B cell (primary cell): Measurements from ENCODE around the gene DIPK1B. TPM values are rescaled to one million over a fixed set of nuclear protein-coding genes. Genes with fewer than 3 reads are reported as not detected.

Experiments used
- ATAC-seq: fragments of 200-7000 bp; cut with Tn5 transposase; one replicate; pipeline ENCODE4 v1.10.0; 2021; ENCODE audit warnings: low read depth, mild to moderate bottlenecking, moderate number of reproducible peaks, moderate library complexity
- CTCF ChIA-PET: fragments of 350-600 bp; sonication (Branson Sonifier 250); formaldehyde crosslinking; loops from one replicate; lab custom pipeline; 2021; ENCODE audit warnings: antibody characterized with exemption, inconsistent platforms; lab: Charles Lee
- POLR2A ChIA-PET: fragments of 350-600 bp; sonication (Branson Sonifier 250); formaldehyde crosslinking; loops from one replicate; lab custom pipeline; 2021; ENCODE audit warnings: antibody characterized with exemption; lab: Charles Lee
- DNase-seq: peaks from one replicate; pipeline ENCODE4 v3.0.0; 2013
- H2AFZ ChIP-seq: 2 replicates; pipeline ENCODE4 v1.6.1; 2012; ENCODE audit warnings: mild to moderate bottlenecking, low read depth, low read length; ENCODE audit not compliant: insufficient read depth, poor library complexity, severe bottlenecking
- H3K27ac ChIP-seq, 2 donors: 1 replicate in 1 of 2; 2 replicates in 1 of 2; pipeline ENCODE4 v1.5.1; 2012 to 2013; ENCODE audit warnings: low read length in 2 of 2, mild to moderate bottlenecking in 2 of 2, moderate library complexity in 1 of 2
- H3K27me3 ChIP-seq, 4 experiments: fragments of 200-600 bp in 1 of 4; sonication (generic) in 1 of 4; replicated peaks in 1 of 4; 1 replicate in 2 of 4; 2 replicates in 2 of 4; pipeline versions ENCODE4 v1.6.1 to v1.7.0; 2013 to 2016; ENCODE audit warnings: low read length in 3 of 4, mild to moderate bottlenecking in 2 of 4, mixed read lengths in 1 of 4, moderate library complexity in 1 of 4; ENCODE audit not compliant: insufficient read depth in 4 of 4, control insufficient read depth in 3 of 4; ENCODE audit errors: control extremely low read depth in 1 of 4
- H3K36me3 ChIP-seq, 2 experiments: replicated peaks in 1 of 2; 1 replicate in 1 of 2; 2 replicates in 1 of 2; pipeline versions ENCODE4 v1.6.1 to v1.7.1; 2013; ENCODE audit warnings: low read length in 1 of 2; ENCODE audit not compliant: insufficient read depth in 2 of 2, control insufficient read depth in 1 of 2; ENCODE audit errors: control extremely low read depth in 1 of 2, extremely low read depth in 1 of 2
- H3K4me1 ChIP-seq, 2 donors: fragments of 200-600 bp in 1 of 2; sonication (generic) in 1 of 2; 1 replicate in 1 of 2; 2 replicates in 1 of 2; pipeline versions ENCODE4 v1.5.1 to v1.6.1; 2013 to 2017; ENCODE audit warnings: low read length in 2 of 2; ENCODE audit not compliant: control insufficient read depth in 2 of 2, insufficient read depth in 2 of 2
- H3K4me2 ChIP-seq: replicated peaks from 2 replicates; pipeline ENCODE3; 2012; ENCODE audit warnings: mild to moderate bottlenecking, low read depth, low read length; ENCODE audit not compliant: poor library complexity, severe bottlenecking
- H3K4me3 ChIP-seq, 5 experiments: fragments of 200-600 bp in 1 of 5; sonication (generic) in 1 of 5; 1 replicate in 3 of 5; 2 replicates in 2 of 5; pipeline versions ENCODE4 v1.5.1 to v1.7.0; 2011 to 2016; ENCODE audit warnings: low read length in 4 of 5, mild to moderate bottlenecking in 4 of 5, low read depth in 2 of 5, control low read depth in 1 of 5, moderate library complexity in 1 of 5; ENCODE audit not compliant: insufficient read depth in 1 of 5; ENCODE audit errors: control extremely low read depth in 1 of 5, extremely low read depth in 1 of 5
- H3K79me2 ChIP-seq: fragments of 200-600 bp; sonication (generic); one replicate; pipeline ENCODE4 v1.6.0; 2016; ENCODE audit warnings: low read length; ENCODE audit not compliant: control insufficient read depth, insufficient read depth
- H3K9ac ChIP-seq: fragments of 200-600 bp; sonication (generic); 2 replicates; pipeline ENCODE4 v1.6.1; 2017; ENCODE audit warnings: mild to moderate bottlenecking, low read length, moderate library complexity
- H3K9me3 ChIP-seq, 3 donors: one replicate each; pipeline versions ENCODE4 v1.6.1 to v1.7.1; 2013; ENCODE audit warnings: low read length in 2 of 3; ENCODE audit not compliant: control insufficient read depth in 2 of 3, insufficient read depth in 1 of 3; ENCODE audit errors: control extremely low read depth in 1 of 3
- H4K20me1 ChIP-seq: 2 replicates; pipeline ENCODE4 v1.6.0; 2012; ENCODE audit warnings: mild to moderate bottlenecking, low read length; ENCODE audit not compliant: insufficient read depth, control insufficient read depth, poor library complexity, severe bottlenecking
- H3K27ac Mint-ChIP-seq: one replicate; pipeline ENCODE4 v1.8.0; 2021; ENCODE audit warnings: mixed read lengths
- H3K27me3 Mint-ChIP-seq: one replicate; pipeline ENCODE4 v1.8.0; 2021; ENCODE audit warnings: mixed read lengths
- H3K4me1 Mint-ChIP-seq: one replicate; pipeline ENCODE4 v1.8.0; 2021; ENCODE audit warnings: mixed read lengths
- H3K4me3 Mint-ChIP-seq: one replicate; pipeline ENCODE4 v1.8.0; 2021; ENCODE audit warnings: mixed read lengths
- H3K9me3 Mint-ChIP-seq: one replicate; pipeline ENCODE4 v1.8.0; 2022; ENCODE audit warnings: mixed read lengths; ENCODE audit not compliant: insufficient read depth
- CTCF ChIP-seq: fragments of 200-600 bp; IDR thresholded peaks from one replicate; pipeline ENCODE4 v1.8.0; 2022; ENCODE audit warnings: antibody characterized with exemption, mild to moderate bottlenecking
- EZH2 ChIP-seq: IDR thresholded peaks from 2 replicates; pipeline ENCODE4 v1.6.1; 2012; ENCODE audit warnings: borderline replicate concordance, low read depth, mild to moderate bottlenecking, moderate library complexity, low read length; ENCODE audit not compliant: insufficient read depth, poor library complexity, severe bottlenecking
- WGBS: methylation state at CpG from one replicate; pipeline ENCODE4 v1.1.5; 2013; ENCODE audit warnings: missing lambda C conversion rate; ENCODE audit not compliant: insufficient coverage; 5-methylcytosine and 5-hydroxymethylcytosine counted together
- intact Hi-C: fragments of 100-400 bp; cut with micrococcal nuclease; formaldehyde crosslinking; loops from one replicate; pipeline ENCODE4 v1.10.0; 2022
- polyA plus RNA-seq: library from polyadenylated mRNA; depleted of rRNA; stranded (reverse); fragments of >200 nt; gene quantifications from 2 replicates; pipeline ENCODE4 v1.2.3, GENCODE V29; 2012
- total RNA-seq, 2 donors: library from RNA; stranded (reverse); fragments of 120-200 nt in 1 of 2; gene quantifications; 1 replicate in 1 of 2; 2 replicates in 1 of 2; pipeline versions ENCODE4 v1.2.3 to v1.2.4, GENCODE V29; 2013 to 2022

DIPK1B gene
- total and polyA plus RNA-seq, 2 donors (not counting 1 experiment from before 2014, with no cell fraction given), result 9.6 TPM

- Mint-ChIP-seq H3K27me3 (no peaks in the 10 kb centered on the region), H3K9me3 (no peaks in the 10 kb centered on the region), H3K4me1 (peaks cover 47% of the 10 kb centered on the region), H3K4me3 (peak within 1 kb of the TSS; percentile 91), H3K27ac (peak within 1 kb of the TSS; percentile 94)
- Histone ChIP-seq H3K79me2 (peaks cover 36% of the 10 kb centered on the region), H4K20me1 (peaks cover 32% of the 10 kb centered on the region), H3K9ac (peak within 1 kb of the TSS; percentile 94), H3K4me2 (peak within 1 kb of the TSS; percentile 91), H3K4me3 (peak within 1 kb of the TSS; percentile 31 to 97 (median 77)), H3K27ac (peak within 1 kb of the TSS; percentile 82 to 83), H3K36me3 (peaks cover 0 to 19% of the 10 kb centered on the region in 2 experiments), H2AFZ (peak within 1 kb of the TSS; percentile 80), H3K4me1 (peaks cover 26 to 55% of the 10 kb centered on the region in 2 donors), H3K27me3 (no peaks in the 10 kb centered on the region), H3K9me3 (no peaks in the 10 kb centered on the region)
- ChIA-PET CTCF (interaction anchor here (0.6 to 3.9 kb wide), 7 partner anchors 14 to 341 kb away, joined by 3 to 46 read pairs (median 9); partner anchors contain the start of gene LCN8), POLR2A (interaction anchor here (0.6 to 3.4 kb wide), 5 partner anchors 12 to 385 kb away, joined by 3 to 53 read pairs (median 9); partner anchors contain the start of gene LCN8)
- DNase-seq (no peak), ATAC-seq (peak; percentile 5)
- 57% methylated on average over 15 of the region's 25 CpGs for WGBS
- TF ChIP-seq EZH2, result no peak
- no peak for TF ChIP-seq CTCF
- intact Hi-C loops, result loop anchor here (2.0 kb wide), 1 partner anchor 16 kb away; the partner anchor contains the start of gene LCN8
Measured at GRCh38 chr9:136742591-136743391, 30.4 kb downstream of the DIPK1B start, which contains the start of gene LCN10. LCN10 (minus strand) TSS chr9:136742940; CDS start chr9:136742903, 37 bp downstream.
